Astrocyte of the cerebellum (primary cell): ENCODE data around the gene KCNE1.
"Not testable (repeated sequence)": the region's sequence is repeated elsewhere in the genome, so short reads cannot be mapped to it uniquely, and the experiment has no call there.

Experiments used
- DNase-seq: peaks from one replicate; pipeline ENCODE4 v3.0.0-alpha.2; 2011; ENCODE audit warnings: low read depth
- H3K4me3 ChIP-seq: 2 replicates; pipeline ENCODE4 v1.5.1; 2011; ENCODE audit warnings: mild to moderate bottlenecking, low read depth, low read length, moderate library complexity
- CTCF ChIP-seq: IDR thresholded peaks from 2 replicates; pipeline ENCODE4 v1.5.1; 2012; ENCODE audit warnings: low read length, low read depth, moderate library complexity, mild to moderate bottlenecking; ENCODE audit errors: missing control alignments
- in situ Hi-C: cut with HindIII; loops from 2 replicates; pipeline ENCODE4 v1.10.0; 2017; ENCODE audit warnings: low sequenced_read_pairs

KCNE1 gene

DNA sequence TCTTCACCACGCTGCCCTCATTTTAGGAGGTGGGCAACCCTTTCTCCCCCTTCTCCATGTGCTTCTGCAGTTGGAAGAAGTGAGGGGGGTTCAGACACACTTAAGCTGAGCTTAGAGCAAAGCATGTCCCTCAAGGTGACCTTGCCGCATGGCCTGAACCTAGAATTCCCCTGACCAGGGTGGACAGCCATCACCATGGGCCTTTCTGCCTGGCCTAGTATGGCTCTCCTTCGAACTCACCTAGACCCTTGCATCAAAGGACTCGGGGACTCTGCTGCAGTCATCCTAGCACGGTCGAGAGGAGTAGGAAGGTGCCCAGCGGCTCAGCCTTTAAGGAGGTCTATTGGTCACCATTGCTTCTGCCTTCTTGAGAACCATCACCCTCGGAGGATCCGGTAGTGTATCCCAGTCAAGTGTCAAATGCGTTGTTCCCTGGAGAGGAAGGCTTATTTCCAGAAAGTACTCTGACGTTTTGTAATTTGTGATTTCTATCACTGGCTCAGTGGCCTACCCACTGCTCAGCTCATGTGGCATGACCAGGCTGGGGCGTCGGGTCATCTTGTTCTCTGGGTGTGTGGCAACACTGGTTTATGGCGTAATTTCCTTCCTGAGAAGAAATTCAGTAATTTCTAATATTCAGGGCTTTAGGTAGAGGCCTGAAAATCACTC is at the start of gene KCNE1:
Gene KCNE1 (minus strand): TSS at position 424 of the 669 bp plus-strand sequence. CDS start 62,576 bp downstream, outside the sequence.
- TF ChIP-seq CTCF, result no peak
- in situ Hi-C loops, result no loop called here
- no peak within 1 kb of the TSS for H3K4me3 ChIP-seq
- DNase-seq, result no peak

DNA sequence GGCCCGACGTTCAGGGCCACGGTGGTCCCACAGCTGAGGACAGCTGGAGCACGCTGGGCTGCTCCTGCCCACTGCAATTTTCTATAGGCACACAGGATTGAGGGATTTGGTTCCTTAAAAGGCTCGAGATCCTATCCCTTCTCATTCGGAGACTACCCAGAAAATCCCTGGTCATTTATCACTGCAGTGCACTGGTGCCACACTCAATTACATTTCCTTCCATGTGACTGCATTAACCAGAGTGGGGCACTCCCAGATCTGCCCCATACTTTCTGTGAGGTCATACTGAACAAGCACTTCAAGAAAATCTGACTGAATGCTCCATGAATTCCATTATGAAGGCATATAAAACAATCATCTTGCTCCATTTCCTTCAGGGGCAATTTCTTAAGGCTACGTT is 49.8 kb upstream of the KCNE1 start:
- TF ChIP-seq CTCF, result no peak
- H3K4me3 ChIP-seq, result no peak overlapping the region
- in situ Hi-C loops, result no loop called here
- DNase-seq, result no peak

GRCh38 chr21:34560609-34561008 is 48.6 kb upstream of the KCNE1 start:
- no peak for DNase-seq
- TF ChIP-seq CTCF, result no peak
- in situ Hi-C loops, result no loop called here
- no peak overlapping the region for H3K4me3 ChIP-seq

DNA sequence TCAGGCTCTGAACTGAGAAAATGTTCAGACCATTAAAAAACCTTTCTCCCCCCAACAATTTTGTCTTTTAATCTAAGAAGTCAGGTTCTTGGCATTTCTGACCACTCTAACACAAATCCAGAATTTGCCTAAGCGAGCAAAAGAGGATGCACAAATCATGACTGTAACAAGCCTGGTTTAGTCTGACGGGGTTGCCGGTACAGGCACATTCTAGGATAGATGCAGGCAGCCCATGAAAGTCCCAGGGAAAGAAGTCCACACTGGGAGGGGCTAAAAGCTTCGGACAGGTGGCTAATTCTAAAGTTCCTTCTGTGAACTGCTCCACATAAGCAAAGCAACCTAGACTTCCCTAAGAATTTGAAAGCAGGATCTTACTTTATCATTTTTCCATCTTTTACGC is 48.0 kb upstream of the KCNE1 start:
- TF ChIP-seq CTCF, result no peak
- H3K4me3 ChIP-seq, result no peak overlapping the region
- no peak for DNase-seq
- in situ Hi-C loops, result no loop called here

- in situ Hi-C loops, result no loop called here
- DNase-seq, result peak; percentile 41
- H3K4me3 ChIP-seq, result no peak overlapping the region
- TF ChIP-seq CTCF, result no peak
These were observed 47.1 kb upstream of the KCNE1 start for GRCh38 chr21:34559089-34559631.

- DNase-seq, result no peak
- in situ Hi-C loops, result no loop called here
- TF ChIP-seq CTCF, result no peak
- H3K4me3 ChIP-seq, result no peak overlapping the region
These were observed 46.2 kb upstream of the KCNE1 start for GRCh38 chr21:34558166-34558565.

DNA sequence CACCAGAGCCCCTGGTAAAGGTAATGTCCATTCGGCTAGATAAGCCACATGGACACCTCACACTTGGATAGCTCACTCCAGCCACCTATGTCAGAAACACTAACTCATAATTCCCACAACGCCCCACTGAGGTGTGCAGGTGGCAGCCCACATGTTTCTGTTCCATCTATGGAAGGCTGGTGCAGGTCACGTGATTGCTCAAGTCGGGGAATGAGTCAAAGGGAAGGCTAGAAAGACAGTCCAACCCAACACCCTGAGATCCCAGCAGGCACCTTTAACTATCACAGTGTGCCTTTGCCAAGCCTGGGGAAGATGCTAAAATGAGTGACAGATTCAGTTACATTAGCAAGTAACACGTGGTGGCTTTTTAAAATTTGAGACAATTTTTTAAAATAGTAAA is 45.3 kb upstream of the KCNE1 start:
- DNase-seq, result no peak
- in situ Hi-C loops, result no loop called here
- no peak for TF ChIP-seq CTCF

GRCh38 chr21:34554670-34555069 is 42.7 kb upstream of the KCNE1 start:
- DNase-seq, H3K4me3 ChIP-seq, in situ Hi-C loops: not testable (repeated sequence)

More for the DNA sequence above, 45.3 kb upstream of the KCNE1 start:
- H3K4me3 ChIP-seq, result no peak overlapping the region
